Glutamatergic neuron (in vitro differentiated cells): Measurements from ENCODE around the gene CD276. TPM values are rescaled to one million over a fixed set of nuclear protein-coding genes. Genes with fewer than 3 reads are reported as not detected.
A peak's percentile ranks its signal among the peaks of the same experiment; 100 is the strongest.

Experiments
- DNase-seq: peaks from one replicate; pipeline ENCODE4 v3.0.0; 2022
- H3K27ac Mint-ChIP-seq: one replicate; pipeline ENCODE4 v1.8.0; 2020; ENCODE audit warnings: mild to moderate bottlenecking, mixed read lengths, inconsistent platforms; ENCODE audit not compliant: unreplicated experiment
- H3K27me3 Mint-ChIP-seq: one replicate; pipeline ENCODE4 v1.8.0; 2020; ENCODE audit warnings: mild to moderate bottlenecking, moderate library complexity, mixed read lengths, inconsistent platforms; ENCODE audit not compliant: unreplicated experiment
- H3K36me3 Mint-ChIP-seq: one replicate; pipeline ENCODE4 v1.8.0; 2020; ENCODE audit warnings: mild to moderate bottlenecking, mixed read lengths, inconsistent platforms; ENCODE audit not compliant: unreplicated experiment
- H3K4me1 Mint-ChIP-seq: one replicate; pipeline ENCODE4 v1.8.0; 2020; ENCODE audit warnings: mild to moderate bottlenecking, low read depth, mixed read lengths, inconsistent platforms; ENCODE audit not compliant: unreplicated experiment
- H3K4me3 Mint-ChIP-seq: one replicate; pipeline ENCODE4 v1.8.0; 2020; ENCODE audit warnings: mild to moderate bottlenecking, mixed read lengths, inconsistent platforms; ENCODE audit not compliant: unreplicated experiment
- H3K9me3 Mint-ChIP-seq: one replicate; pipeline ENCODE4 v1.8.0; 2020; ENCODE audit warnings: mild to moderate bottlenecking, moderate library complexity, mixed read lengths, inconsistent platforms; ENCODE audit not compliant: unreplicated experiment
- CTCF ChIP-seq: fragments of 200-600 bp; sonication (generic); IDR thresholded peaks from one replicate; pipeline ENCODE4 v1.5.0; 2021; ENCODE audit not compliant: partially characterized antibody, unreplicated experiment
- total RNA-seq: library from RNA; stranded (reverse); fragmentation: NEBNext Ultra II Directional; extraction: Animal tissue kit (Norgen Biotek cat#: 25700); gene quantifications from one replicate; pipeline ENCODE4 v1.2.1, GENCODE V29; 2021; ENCODE audit not compliant: unreplicated experiment

CD276 gene
- total RNA-seq, 1 donor from 2014 or later: 192 TPM

GRCh38 chr15:73753250-73754130, 69.3 kb downstream of the CD276 start, which contains the start of gene INSYN1:
TSS of gene INSYN1 (minus strand) at chr15:73753351. CDS start at chr15:73751130, 2,221 bp downstream.
- peaks cover 38% of the 10 kb centered on the region for H3K4me1 Mint-ChIP-seq
- H3K27me3 Mint-ChIP-seq: peaks cover 18% of the 10 kb centered on the region
- peak within 1 kb of the TSS; percentile 83 for H3K4me3 Mint-ChIP-seq
- DNase-seq: peak; percentile 71
- H3K9me3 Mint-ChIP-seq: peaks cover 14% of the 10 kb centered on the region
- H3K27ac Mint-ChIP-seq: peak within 1 kb of the TSS; percentile 11
- H3K36me3 Mint-ChIP-seq: no peaks in the 10 kb centered on the region
- no peak for TF ChIP-seq CTCF

GRCh38 chr15:73754461-73754860, 70.3 kb downstream of the CD276 start:
- Mint-ChIP-seq H3K9me3 (peaks cover 13% of the 10 kb centered on the region), H3K27ac (no peak overlapping the region), H3K36me3 (no peaks in the 10 kb centered on the region), H3K4me1 (peaks cover 28% of the 10 kb centered on the region), H3K4me3 (peak overlapping the region; percentile 83), H3K27me3 (peaks cover 18% of the 10 kb centered on the region)
- TF ChIP-seq CTCF: no peak
- DNase-seq: no peak

GRCh38 chr15:73755481-73755880, 71.3 kb downstream of the CD276 start:
- no peaks in the 10 kb centered on the region for H3K36me3 Mint-ChIP-seq
- TF ChIP-seq CTCF: no peak
- peaks cover 19% of the 10 kb centered on the region for H3K4me1 Mint-ChIP-seq
- H3K27me3 Mint-ChIP-seq: peaks cover 10% of the 10 kb centered on the region
- H3K9me3 Mint-ChIP-seq: peaks cover 4% of the 10 kb centered on the region
- DNase-seq: no peak
- H3K27ac Mint-ChIP-seq: no peak overlapping the region
- no peak overlapping the region for H3K4me3 Mint-ChIP-seq

- H3K4me3 Mint-ChIP-seq: no peak overlapping the region
- H3K27ac Mint-ChIP-seq: no peak overlapping the region
- no peaks in the 10 kb centered on the region for H3K36me3 Mint-ChIP-seq
- peaks cover 15% of the 10 kb centered on the region for H3K4me1 Mint-ChIP-seq
- H3K27me3 Mint-ChIP-seq: peaks cover 7% of the 10 kb centered on the region
- peaks cover 2% of the 10 kb centered on the region for H3K9me3 Mint-ChIP-seq
- no peak for DNase-seq
- no peak for TF ChIP-seq CTCF
Measured at GRCh38 chr15:73755946-73756345, 71.8 kb downstream of the CD276 start.

- H3K4me3 Mint-ChIP-seq: no peak overlapping the region
- DNase-seq: no peak
- H3K4me1 Mint-ChIP-seq: peaks cover 15% of the 10 kb centered on the region
- TF ChIP-seq CTCF: no peak
- H3K36me3 Mint-ChIP-seq: no peaks in the 10 kb centered on the region
- no peak overlapping the region for H3K27ac Mint-ChIP-seq
- H3K27me3 Mint-ChIP-seq: peaks cover 7% of the 10 kb centered on the region
- peaks cover 2% of the 10 kb centered on the region for H3K9me3 Mint-ChIP-seq
Measured at GRCh38 chr15:73756390-73756789, 72.2 kb downstream of the CD276 start.
